ENCODE data around the gene KCND1.
"Not testable (repeated sequence)": the region's sequence is repeated elsewhere in the genome, so short reads cannot be mapped to it uniquely, and the experiment has no call there.

KCND1 gene

DNA sequence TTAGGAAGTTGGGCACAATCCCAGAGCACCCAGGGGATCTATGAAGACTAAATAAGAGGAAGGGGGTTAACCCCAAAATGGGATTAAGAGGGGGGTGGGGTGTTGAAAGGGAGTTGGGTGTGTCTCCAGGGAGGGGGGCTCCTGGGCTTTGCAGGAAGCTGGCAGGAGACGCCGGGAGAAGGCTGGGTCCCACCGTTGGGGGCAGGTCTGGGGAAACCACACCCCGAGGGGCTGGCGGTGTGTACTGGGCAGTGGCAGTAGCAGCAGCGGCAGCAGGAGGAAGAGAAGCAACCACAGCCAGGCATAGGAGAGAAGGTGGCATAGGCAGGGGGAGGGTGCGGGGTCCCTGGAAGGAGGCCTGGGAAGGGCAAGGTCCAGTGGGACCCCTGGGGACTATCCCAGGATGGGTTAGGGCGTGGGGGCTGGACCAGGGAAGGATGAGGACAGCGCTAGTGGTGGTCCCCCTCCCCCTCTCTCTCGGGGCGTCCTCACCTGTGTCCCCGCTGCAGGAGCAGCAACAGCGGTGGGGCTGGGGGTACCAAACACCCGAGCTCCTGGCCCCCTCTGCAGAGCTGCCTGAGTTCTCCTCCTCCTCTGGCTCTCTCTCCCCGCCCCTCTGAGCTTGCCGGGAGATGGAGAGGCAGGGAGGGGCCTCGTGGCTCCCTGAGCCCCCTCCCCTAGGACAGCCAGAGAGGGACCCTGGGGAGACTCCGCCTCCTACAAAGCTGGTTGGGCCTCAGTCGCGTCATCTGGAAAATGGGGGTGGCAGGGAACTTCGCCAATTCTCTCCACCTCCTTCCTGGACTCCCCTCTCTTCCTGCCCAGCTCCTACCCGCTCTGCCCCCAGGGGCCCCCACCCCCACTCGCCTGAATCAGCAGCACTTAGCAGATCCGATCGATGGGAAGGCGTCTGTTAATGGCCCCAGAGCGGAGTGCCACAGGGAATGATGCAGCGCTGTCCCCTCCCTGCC is at the start of gene KCND1:
Gene KCND1 (minus strand): TSS at position 596 of the 971 bp plus-strand sequence. CDS start 1,573 bp downstream, outside the sequence.
- no peak for DNase-seq (ENCODE audit: low read depth in 2 of 2)

DNA sequence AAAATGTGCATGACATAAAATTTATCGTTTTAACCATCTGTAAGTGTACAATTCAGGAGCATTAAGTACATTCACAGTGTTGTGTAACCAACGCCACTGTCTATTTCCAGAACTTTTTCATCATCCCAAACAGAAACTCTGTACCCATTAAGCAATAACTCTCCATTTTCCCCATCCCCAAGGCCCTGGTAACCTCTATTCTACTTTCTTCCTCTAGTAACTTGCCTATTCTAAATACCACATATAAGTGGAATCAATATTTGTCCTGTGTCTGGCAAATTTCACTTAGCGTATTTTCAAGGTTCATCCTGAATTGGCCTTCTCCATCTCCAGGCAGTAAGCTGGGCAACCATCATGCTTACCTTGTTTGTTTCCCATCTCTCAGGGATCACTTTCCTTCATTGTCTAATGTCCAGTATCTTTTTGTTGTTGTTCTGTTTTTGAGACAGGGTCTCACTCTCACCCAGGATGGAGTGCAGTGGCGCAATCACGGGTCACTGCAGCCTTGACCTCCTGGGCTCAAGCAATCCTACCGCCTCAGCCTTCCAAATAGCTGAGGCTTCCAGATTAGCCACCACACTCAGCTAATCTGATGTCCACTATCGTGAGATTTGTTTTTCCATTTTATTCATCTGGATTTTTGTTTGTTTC is 48.1 kb upstream of the KCND1 start:
- no peak for DNase-seq (ENCODE audit: low read depth in 2 of 2)

DNA sequence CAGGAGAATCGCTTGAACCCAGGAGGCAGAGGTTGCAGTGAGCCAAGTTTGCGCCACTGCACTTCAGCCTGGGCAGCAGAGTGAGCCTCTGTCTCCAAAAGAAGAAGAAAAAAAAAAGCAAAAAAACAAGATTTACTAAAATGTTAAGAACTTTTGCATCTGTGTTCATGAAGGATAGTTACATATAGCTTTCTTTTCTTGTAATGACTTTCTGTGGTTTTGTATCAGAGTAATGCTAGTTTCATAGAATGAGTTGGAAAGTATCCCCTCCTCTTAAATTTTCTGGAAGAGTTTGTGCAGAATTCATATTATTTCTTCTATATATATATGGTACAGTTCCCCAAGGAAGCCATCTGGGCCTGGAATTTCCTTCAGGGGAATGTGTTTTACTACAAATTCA is 47.4 kb upstream of the KCND1 start:
- no peak for DNase-seq (ENCODE audit: low read depth in 2 of 2)

DNA sequence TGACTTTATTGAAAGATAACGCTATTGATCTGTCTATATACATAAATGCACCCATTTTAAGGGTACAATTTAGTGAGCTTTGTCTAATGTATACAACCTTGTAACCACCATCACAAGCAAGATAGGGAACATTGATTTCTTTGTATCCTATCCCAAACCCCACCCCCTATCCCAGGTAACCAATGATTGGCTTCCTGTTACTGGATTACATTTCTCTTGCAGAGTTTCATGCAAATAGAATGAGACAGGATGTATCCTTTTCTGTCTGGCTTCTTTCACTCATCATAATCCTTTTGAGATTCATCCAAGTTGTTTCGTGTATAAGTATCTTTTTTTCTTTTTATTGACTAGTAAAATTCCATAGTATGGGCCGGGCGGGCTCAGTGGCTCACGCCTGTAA is 32.1 kb upstream of the KCND1 start:
- no peak for DNase-seq (ENCODE audit: low read depth in 2 of 2)

DNA sequence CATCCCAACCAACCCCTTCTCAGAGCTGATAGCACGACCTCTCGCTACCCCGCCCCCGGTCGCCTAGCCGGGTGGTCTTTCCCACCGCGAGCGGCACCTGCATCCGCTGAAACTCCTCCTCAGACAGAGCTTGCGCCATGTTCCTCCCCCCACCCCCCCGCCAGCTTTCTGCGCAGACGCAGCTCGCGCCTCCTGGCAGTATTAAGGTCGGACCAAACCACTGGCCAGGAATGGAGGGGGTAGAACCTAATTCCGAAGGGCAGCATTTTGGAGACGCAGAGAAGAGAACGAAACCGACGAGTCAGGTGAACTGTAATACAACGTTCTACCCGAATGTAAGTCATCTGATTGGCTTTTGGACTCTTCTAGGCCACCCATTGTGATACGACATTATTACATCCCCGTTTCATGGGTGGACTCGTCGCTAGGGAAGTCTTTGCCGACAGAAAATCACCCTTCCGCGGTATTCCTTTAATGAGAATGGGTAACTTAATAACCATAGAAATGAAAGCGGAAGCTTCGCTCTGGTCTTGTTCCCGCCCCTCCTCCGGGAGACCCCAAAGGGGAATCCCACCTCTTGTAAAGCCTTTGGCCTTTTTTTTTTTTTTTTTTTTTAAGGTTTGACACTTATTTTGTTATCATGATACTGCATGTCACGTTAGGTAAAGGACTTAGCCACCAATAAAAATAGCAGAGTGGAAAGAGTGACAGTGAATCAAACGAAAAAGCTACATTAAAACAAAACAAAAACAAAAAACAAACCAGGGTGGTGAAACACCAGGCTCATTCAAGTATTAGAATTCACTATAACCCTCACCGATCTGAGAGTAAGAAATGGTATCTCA is 30.7 kb upstream of the KCND1 start, which contains the start of gene GRIPAP1:
Gene GRIPAP1 (minus strand): TSS at position 174 of the 845 bp plus-strand sequence. CDS start 35 bp downstream, at position 139.
- peak; percentile 38 to 48 for DNase-seq (ENCODE audit: low read depth in 2 of 2)

GRCh38 chrX:49001521-49002090 is 30.0 kb upstream of the KCND1 start:
- DNase-seq (ENCODE audit: low read depth in 2 of 2): peak; percentile 12 to 16

DNA sequence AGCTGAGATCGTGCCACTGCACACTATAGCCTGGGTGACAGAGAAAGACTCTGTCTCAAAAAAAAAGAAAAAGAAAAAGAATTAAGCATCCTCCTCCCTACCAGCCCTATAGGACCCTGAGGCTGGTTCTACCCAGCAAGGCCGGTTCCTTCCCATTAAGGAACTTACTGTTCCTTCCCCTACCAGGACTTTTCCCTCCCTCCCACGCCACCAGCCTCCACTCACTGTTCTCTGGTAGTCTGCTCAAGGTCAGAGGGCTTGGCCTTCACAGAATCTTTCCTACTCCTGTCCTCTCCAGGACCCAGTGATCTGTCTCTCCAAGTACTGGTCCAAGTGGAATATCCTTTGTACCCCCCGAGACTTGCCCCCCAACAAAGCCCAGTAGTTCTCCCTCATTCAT is 29.0 kb upstream of the KCND1 start:
- DNase-seq (ENCODE audit: low read depth in 2 of 2): no peak

GRCh38 chrX:48999030-48999429 is 27.4 kb upstream of the KCND1 start:
- no peak for DNase-seq (ENCODE audit: low read depth in 2 of 2)

DNA sequence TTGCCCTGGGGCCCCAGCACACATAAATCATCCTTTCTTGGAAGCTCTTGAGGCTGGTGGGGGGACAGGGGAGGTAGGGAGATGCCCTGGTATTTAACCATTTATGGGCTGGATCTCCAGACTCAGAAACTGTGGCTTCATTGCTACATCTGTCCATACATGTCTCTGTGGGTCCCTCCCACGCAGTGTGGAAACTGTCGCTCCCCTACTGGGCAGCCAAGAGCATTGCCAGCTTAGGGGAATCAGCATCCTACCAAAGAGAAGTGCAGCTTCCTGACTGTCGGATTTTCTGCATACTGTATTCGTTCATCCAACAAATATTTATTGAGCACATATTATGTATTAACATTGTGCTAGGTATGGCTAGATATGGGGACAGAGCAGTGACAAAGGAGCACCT is 26.7 kb upstream of the KCND1 start:
- DNase-seq (ENCODE audit: low read depth in 2 of 2): no peak

DNA sequence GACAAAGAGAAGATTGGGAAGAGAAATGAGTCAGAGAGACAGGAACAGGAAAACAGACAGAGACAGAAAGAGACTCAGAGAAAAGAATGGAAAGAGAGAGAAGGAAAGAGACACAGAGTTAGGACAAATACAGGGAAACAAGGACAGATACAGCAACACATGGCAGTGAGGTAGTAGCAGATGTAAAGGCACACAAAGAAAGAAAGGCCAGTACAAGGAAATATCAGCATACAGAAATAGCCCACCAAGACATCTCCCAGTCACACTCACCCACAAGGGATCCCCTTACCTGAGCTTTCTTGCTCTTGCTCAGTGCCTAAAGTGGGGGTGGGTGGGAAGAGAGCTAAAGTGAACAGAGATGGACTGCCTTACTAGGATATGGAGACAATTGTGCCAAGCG is 26.2 kb upstream of the KCND1 start:
- DNase-seq (ENCODE audit: low read depth in 2 of 2): no peak

DNA sequence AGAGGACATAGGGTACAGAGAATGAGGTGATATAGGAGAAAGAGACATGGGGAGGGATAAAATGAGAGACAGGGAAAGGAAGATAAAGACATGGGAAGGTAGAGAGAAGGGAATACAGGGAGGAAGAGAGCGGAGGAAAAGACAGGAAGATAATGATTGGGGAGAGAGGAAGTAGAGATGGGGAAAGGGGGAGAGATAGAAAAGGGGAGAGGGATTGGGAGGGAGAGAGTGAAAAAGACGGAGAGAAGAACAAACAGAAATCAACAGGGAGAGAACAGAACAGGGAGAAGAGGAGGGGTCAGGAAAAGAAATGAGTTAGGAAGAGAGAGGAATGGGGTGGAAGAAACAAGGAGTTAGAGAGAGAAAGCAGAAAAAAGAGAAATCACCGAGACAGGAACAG is 25.8 kb upstream of the KCND1 start:
- no peak for DNase-seq (ENCODE audit: low read depth in 2 of 2)

GRCh38 chrX:48996969-48997368 is 25.3 kb upstream of the KCND1 start:
- DNase-seq (ENCODE audit: low read depth in 2 of 2): no peak

DNA sequence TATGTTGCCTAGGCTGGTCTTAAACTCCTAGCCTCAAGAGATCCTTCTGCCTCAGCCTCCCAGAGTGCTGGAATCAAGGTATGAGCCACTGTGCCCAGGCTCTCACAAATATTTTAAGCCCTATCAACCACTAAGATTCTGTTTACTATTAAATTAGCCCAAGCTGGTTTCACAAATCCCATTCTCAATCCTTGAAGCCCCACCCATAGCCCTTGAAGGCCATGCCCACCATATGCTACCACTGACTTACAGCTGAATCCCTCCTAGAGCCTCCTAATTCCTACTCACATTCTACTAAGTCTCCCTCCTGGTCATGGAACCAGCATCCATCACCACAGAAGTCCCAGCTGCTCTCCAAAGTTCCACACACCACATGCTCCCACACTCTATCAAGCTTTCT is 20.7 kb upstream of the KCND1 start:
- no peak for DNase-seq (ENCODE audit: low read depth in 2 of 2)

DNA sequence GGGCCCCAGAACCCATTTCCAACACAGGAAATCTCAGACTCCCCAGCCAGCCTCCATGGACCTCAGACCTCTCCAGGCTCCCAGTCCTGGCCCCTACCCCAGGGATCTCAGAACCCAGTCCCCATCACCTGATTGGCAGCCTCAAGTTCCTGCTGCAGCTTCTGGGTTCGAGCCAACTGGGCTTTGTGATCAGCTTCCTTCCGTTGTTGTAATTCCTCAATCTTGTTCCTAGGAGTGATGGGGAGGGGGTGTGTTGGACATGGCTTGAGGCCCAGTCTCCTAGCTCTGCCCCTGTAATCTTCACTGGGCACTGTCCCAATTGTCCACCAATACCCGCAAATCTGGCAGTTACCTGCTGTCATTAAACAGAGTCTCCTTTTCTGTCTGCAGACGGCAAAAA is 17.8 kb upstream of the KCND1 start:
- DNase-seq (ENCODE audit: low read depth in 2 of 2): no peak

DNA sequence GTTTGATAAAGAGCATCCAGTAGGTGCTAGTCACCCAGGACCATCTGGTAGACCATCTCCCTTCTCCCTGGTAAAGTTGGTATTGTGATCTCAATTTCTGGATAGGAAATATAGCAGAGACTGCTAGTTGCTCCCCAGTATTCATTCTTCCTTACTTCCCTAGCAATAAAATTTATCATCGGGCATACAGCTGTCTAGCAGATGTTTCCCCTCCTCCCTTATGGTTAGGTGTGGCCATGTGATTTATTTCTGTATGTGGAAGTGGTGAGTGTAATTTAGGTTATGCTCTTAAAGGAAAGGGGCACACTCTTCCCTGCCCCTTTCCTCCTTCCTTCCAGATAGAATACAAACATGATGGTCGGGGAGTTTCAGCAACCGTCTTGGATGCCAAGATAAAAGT is 12.3 kb upstream of the KCND1 start:
- DNase-seq (ENCODE audit: low read depth in 2 of 2): no peak

DNA sequence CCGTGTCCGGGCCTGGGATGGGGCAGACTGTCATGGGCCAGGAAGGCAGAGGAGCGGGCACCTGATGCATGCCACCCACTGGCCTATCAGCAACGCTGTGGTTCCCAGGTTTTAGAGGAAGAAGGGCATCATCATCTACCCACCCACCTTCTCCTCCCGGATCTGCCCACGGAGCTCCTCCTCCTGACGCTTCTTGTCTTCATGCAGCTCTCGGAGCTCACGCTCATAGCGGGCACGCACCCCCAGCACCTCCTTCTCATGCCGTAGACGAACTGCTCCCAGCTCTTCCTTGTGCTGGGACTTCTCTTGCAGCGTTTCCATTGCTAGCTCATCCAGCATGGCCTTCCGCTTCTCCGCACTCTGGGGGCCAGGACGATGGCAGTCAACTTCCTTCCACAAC is 11.4 kb upstream of the KCND1 start:
- no peak for DNase-seq (ENCODE audit: low read depth in 2 of 2)

DNA sequence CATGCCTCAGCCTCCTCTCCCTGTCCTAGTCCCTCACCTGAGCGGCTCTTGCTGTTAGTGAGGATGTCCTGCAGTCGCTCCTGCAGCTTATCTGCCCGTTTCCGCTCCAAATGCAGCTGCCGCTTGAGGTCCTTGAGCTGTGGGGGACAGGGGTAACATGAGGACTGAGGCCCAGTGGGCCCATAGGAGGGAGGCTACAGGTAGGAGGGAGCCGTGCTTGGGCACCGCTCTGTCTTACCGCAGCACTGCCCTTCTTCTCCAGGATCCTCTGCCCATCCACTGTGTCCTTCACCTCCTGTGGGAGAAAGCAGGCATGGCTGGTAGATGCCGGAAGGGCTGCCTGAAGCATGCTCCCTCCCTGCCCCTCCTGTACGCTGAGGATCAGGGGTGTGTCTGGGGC is 9.5 kb upstream of the KCND1 start:
- DNase-seq (ENCODE audit: low read depth in 2 of 2): no peak

DNA sequence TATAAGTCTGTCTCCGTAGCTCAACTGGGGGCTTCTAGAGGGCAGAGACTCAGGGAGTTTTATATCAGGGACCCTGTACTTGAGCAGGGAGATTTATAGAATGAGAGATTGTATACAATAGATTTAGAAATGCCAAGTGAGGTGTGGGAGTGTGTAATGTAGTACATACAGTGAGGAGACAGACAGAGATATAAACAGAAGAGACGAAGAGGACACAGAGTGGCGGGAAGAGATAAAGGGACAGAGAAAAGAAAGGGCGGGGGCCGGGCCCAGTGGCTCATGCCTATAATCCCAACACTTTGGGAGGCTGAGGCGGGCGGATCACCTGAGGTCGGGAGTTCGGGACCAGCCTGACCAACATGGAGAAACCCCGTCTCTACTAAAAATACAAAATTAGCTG is 8.7 kb upstream of the KCND1 start:
- not testable (repeated sequence) for DNase-seq (ENCODE audit: low read depth in 2 of 2)

- no peak for DNase-seq (ENCODE audit: low read depth in 2 of 2)
Measured at GRCh38 chrX:48978226-48978625, 6.6 kb upstream of the KCND1 start.

- no peak for DNase-seq (ENCODE audit: low read depth in 2 of 2)
Measured at GRCh38 chrX:48976086-48976485, 4.4 kb upstream of the KCND1 start.

GRCh38 chrX:48975541-48975940 is 3.9 kb upstream of the KCND1 start:
- DNase-seq (ENCODE audit: low read depth in 2 of 2): no peak

- no peak for DNase-seq (ENCODE audit: low read depth in 2 of 2)
Measured at GRCh38 chrX:48975041-48975440, 3.4 kb upstream of the KCND1 start.

Data from stimulated activated CD8-positive, alpha-beta memory T cell treated with anti-CD3 and anti-CD28 coated beads, Interleukin-7, amount 100 ng/mL, for 1 hour (primary cell).